VCaP (cell line): ENCODE measurements around the gene MYOZ3.
A peak's percentile ranks its signal among the peaks of the same experiment; 100 is the strongest.

Source experiments
- H3K27ac ChIP-seq: fragments of 450-650 bp; 2 replicates; pipeline ENCODE4 v1.5.1; 2017
- TF ChIP-seq, protein P1 (sequence below): fragments of 450-650 bp; conservative IDR thresholded peaks from 2 replicates; pipeline ENCODE4 v1.5.1; 2017; ENCODE audit warnings: mild to moderate bottlenecking, moderate library complexity

The MYOZ3 gene

DNA sequence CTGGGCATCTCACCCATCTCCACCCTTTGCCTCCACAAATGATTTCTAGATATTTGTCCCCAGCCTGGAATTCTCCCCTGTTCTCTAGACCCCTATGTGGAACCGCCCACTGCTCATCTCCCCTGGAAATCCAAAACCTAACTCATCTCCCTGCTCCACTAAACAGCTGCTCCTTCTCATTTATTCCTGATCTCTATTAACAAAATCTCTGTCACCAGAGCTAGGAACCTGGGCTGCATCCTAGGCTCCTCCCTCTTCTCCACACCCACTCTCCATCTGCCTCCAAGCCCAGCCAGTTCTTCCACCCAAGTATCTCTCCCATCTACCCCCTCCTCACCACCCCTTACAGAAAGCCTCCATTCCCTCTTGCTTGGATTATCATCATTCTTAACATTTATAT, 44.5 kb upstream of the MYOZ3 start:
- peak overlapping the region; percentile 70 for H3K27ac ChIP-seq
- TF ChIP-seq, protein P1, sequence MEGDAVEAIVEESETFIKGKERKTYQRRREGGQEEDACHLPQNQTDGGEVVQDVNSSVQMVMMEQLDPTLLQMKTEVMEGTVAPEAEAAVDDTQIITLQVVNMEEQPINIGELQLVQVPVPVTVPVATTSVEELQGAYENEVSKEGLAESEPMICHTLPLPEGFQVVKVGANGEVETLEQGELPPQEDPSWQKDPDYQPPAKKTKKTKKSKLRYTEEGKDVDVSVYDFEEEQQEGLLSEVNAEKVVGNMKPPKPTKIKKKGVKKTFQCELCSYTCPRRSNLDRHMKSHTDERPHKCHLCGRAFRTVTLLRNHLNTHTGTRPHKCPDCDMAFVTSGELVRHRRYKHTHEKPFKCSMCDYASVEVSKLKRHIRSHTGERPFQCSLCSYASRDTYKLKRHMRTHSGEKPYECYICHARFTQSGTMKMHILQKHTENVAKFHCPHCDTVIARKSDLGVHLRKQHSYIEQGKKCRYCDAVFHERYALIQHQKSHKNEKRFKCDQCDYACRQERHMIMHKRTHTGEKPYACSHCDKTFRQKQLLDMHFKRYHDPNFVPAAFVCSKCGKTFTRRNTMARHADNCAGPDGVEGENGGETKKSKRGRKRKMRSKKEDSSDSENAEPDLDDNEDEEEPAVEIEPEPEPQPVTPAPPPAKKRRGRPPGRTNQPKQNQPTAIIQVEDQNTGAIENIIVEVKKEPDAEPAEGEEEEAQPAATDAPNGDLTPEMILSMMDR: no peak

DNA sequence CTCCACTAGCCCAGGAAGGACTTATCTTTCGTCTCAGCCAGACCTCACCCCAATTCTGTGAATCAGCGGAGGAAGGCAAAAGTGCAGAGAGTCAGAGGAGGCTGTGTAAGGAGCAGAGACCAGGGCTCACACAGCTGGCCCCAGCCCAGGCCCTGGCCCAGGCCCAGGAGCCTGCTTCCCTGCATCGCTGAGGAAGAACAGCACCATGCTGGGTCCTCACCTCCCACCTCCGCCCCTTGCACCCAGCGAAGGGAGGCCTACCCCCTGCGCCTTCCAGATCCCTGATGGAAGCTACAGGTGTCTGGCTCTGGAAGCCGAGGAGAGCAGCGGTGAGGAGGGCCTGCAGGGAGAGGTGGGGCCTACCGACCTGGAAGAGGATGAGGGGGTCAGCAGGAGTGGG, 42.9 kb upstream of the MYOZ3 start:
- TF ChIP-seq, protein P1: no peak

DNA sequence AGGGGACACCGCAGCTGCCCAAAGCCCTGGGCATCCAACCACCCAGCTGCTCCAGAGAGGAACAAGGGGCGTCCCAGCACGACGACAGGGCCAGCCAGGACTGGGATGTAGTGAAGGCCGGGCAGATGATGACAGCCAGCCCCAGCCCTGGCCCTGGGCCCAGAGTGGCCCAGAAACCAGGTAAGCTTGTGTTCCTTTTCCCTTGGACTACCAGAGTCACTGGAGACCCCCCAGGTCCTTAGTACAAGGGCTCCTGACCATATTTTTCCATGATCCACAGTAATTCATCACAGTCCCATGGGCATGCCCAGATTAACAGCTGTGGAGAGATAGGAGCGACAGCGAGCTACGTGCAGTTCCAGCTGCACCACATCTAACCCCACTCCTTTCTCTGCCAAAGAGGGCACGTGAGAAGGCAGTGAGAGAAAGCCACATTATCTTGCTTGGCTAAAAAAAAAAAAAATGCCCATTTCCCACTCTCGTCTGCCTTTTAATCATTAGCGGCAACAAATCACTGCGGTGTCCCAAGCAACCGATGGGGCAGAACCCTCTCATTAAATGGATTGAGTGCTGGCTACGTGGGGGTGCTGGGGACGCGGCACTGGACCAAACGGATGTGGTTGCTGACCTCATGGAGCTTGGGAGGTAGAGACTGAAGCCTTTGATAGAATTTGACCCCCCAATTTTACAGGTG, 42.3 kb upstream of the MYOZ3 start:
- H3K27ac ChIP-seq: no peak overlapping the region

More for the DNA sequence above, 42.9 kb upstream of the MYOZ3 start:
- no peak overlapping the region for H3K27ac ChIP-seq

DNA sequence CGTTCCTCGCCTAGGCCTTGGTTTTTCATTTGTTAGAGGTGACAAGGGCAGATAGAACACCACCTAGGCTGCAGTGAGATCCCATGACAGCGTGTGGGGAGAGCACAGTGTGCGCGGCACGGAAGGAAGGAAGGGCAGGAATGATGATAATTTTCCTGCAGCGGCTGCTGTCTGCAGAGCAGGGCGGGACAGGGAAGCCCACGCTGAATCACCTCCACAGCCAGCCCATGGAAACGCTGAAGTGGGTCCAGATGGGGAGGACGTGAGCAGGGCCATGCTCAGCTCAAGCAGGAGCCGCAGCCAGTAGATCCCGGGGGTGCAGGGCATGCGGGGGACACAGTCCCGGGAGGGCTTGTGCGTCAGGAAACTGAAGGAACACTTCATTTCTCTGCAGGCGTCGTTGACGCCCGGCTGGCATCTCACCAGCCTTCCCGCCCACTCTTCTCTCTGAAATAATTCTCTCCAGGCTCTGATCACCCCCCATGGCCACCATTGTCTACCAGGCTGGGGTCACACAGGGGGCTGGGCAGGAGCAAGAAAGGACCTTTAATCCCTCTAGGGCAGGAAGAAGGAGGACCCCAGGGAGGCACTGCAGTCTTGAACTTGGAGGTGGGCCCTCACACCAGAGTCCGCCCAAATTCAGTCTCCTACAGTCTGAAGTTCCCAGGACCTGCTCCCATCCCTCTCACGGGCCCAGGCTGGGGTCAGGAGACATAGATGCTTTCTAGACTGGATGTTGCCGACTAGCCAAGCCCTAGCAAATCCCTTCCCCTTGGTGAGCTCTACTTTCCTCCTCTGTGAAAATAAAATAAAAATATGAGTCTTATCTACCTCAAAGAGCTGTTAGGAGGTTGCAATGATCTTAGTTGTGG, 41.5 kb upstream of the MYOZ3 start:
- H3K27ac ChIP-seq: no peak overlapping the region
- TF ChIP-seq, protein P1: no peak

More for the DNA sequence above, 42.3 kb upstream of the MYOZ3 start:
- TF ChIP-seq, protein P1: no peak

DNA sequence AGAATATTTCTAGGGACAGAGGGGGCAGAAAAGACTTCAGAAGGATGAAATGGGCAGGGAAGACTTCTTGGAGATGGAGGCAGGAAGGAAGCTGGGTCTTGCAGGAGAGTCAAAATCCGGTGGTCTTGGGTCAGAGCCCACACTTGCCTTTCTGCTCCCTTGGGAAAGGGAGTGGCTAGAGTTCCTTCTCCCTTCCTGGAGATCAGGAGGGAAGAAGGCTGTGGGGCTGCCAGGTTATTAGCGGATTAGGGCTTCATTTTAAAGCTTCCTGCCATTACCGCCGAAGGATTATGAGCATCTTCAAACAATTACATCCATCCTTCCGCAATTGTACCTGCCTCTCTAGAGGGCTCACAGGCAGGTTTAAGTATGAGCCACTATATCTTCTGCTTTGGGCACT, 39.8 kb upstream of the MYOZ3 start:
- TF ChIP-seq, protein P1: no peak
- no peak overlapping the region for H3K27ac ChIP-seq

DNA sequence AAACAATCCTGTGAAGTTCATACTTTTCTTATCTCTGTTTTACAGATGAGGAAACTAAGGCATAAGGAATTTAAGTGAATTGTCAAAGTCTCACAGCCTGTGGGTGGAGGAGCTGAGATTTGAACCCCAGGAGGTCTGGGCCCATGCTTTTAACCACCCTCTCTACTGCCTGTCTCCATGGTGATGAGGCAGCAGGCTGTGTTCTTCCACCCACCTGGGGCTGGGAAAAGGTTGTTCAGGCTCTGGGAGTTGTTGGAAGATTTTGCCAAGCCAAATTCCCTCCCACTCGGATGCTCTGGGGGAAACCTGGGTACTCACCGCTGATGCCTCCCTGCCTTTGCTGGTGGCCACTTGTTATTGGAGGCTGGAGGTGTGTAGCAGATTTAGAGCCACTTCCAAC, 38.9 kb upstream of the MYOZ3 start:
- H3K27ac ChIP-seq: no peak overlapping the region
- TF ChIP-seq, protein P1: no peak

DNA sequence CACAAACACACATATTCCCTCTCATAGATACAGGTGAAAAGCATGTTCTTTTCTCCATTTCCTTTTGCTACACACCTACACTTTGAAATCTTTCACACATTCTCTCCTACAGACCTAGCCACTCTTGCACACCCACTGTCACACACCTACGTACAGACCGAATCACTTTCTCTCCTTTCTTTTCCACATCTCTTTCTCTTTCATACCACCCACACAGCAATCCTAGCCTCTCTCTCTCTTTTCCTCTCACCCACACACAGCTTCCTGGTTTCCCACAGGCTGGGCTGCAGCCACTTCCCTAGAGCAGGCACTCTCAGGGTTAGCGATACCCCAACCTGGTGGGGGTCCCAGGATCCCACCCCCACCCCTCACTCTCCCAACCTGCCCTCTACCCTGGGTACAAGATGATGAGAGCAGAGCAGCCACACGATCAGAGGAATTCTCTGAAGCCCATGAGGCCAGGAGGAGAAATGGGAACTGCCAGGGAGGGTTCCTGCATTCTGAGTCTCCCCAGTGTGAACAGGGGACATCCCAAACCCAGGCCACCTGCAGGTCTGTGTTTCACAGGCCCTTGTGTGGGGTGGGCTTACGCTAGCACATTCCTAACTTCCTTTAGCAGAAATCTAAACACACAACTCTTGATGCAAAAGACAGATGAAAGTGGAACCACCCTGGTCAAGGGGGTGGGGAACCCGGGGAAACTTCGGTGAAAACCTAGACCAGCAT, 37.7 kb upstream of the MYOZ3 start:
- TF ChIP-seq, protein P1: no peak
- H3K27ac ChIP-seq: no peak overlapping the region
